ENCODE measurements around the gene IDI1. TPM values are rescaled to one million over a fixed set of nuclear protein-coding genes. Genes with fewer than 3 reads are reported as not detected.

IDI1 gene
- polyA plus RNA-seq, 1 of the 3 experiments (the other 2 are of a cell fraction), result 15.9 TPM

DNA sequence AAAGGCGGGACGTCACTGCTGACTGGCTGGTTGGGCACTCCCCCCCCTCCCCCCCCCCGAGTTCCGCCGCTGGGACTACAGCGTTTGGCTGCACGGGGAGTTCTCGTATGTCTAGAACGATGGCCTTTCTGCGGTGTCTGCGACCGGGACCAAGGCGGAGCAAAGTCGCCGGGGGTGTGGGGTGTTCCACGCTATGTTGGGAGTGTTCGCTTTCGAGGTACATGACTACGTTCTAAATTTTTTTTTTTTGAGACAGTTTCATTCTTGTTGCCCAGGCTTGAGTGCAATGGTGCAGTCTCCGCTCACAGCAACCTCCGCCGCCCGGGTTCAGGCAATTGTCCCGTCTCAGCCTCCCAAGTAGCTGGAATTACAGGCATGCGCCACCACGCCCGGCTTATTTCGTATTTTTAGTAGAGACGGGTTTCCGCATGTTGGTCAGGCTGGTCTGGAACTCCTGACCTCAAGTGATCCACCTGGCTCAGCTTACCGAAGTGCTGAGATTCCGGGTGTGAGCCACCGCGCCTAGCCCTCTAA, 573 bp upstream of the IDI1 start (continued):
- no peak for TF ChIP-seq NRF1 (IDR thresholded peaks at IDR 0.05; ENCODE audit: low read depth, low read length)

DNA sequence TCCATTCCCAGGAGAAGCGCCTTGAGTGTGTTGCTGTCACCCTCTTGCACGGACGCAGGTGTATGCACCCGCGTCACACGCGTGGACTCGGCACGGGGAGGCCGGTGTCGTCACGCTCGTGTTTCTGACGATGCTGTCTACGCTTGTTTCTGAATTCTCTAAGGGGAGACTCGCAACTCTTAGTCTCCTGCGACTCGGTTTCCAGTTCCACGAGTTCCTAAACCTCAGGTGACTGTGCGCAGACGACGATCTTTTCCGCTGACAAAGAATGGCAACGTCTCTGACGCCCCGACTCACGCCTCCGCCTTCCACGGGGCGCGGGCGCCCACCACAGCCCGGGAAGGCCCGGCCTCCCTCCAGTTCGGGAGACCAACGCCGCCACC, 579 bp downstream of the IDI1 start:
- Histone ChIP-seq H3F3A (replicated peaks; ENCODE audit: insufficient read depth) (peaks cover 14% of the 10 kb centered on the region), H3K9ac (peak overlapping the region; percentile 97), H3K9me3 (no peaks in the 10 kb centered on the region), H2AFZ (ENCODE audit: low read depth) (peak overlapping the region; percentile 79; the same call in 1 of the 2 replicates), H4K20me1 (ENCODE audit: insufficient read depth) (peaks cover 16% of the 10 kb centered on the region), H3K36me3 (replicated peaks in 1 of 2; ENCODE audit: control insufficient read depth in 1 of 2, insufficient read depth in 2 of 2, low read length in 1 of 2) (peaks cover 23% of the 10 kb centered on the region in 2 experiments), H3K27me3 (ENCODE audit: insufficient read depth) (no peaks in the 10 kb centered on the region), H3K4me3 (ENCODE audit: low read depth in 2 of 2, low read length in 1 of 2) (peak overlapping the region; percentile 90 to 92), H3K27ac (ENCODE audit: low read depth in 2 of 2, low read length in 1 of 2) (peak overlapping the region; percentile 99), H3K4me1 (ENCODE audit: control insufficient read depth in 1 of 2, insufficient read depth in 2 of 2, low read depth in 1 of 2, low read length in 1 of 2) (peaks cover 10 to 18% of the 10 kb centered on the region in 2 experiments; a peak in 3 of 4 replicates), H3K9me2 (no peaks in the 10 kb centered on the region), H3K79me2 (ENCODE audit: insufficient read depth) (peaks cover 78% of the 10 kb centered on the region), H3K4me2 (peak overlapping the region; percentile 77)
- ChIA-PET POLR2A (interaction anchor here (0.8 to 1.6 kb wide), 5 partner anchors 11 to 156 kb away, joined by 3 to 7 read pairs (median 5); partner anchors contain the start of genes GTPBP4 and LARP4B), CTCF (interaction anchor here (0.7 to 1.5 kb wide), 2 partner anchors 11 to 55 kb away, joined by 3 read pairs; no protein-coding TSS in a partner anchor)
- peak; percentile 32 for DNase-seq
- TF ChIP-seq FOXJ3 (CRISPR knock-in tag; IDR thresholded peaks at IDR 0.05) (no peak), SIN3A (IDR thresholded peaks at IDR 0.05; ENCODE audit: borderline replicate concordance, low read depth, low read length) (peak; percentile 34; the same call in 1 of the 2 replicates), RAD21 (IDR thresholded peaks at IDR 0.05; ENCODE audit: low read length) (peak; percentile 15), ELF1 (IDR thresholded peaks at IDR 0.05) (no peak)
- 1% methylated on average over 28 of the region's 37 CpGs for WGBS (ENCODE audit: low lambda C conversion rate)

DNA sequence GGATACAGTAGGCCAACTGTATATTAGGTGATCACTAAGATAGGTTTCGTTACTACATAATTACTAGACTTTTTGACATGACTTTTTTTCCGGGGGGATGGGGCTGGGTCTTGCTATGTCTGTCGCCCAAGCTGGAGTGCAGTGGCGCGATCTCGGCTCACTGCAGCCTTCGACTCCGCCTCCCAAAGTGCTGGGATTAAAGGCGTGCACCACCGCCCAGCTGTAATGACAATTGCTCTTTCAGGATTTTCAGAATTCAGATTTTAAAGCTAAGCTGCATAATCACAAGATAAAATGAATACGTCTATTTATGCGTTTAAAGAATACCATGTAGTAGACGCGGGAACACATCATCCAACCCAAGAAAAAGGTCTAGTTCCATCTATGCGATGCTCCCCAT, 982 bp downstream of the IDI1 start:
- peaks cover 78% of the 10 kb centered on the region for H3K79me2 ChIP-seq (ENCODE audit: insufficient read depth)
- TF ChIP-seq, protein P1, sequence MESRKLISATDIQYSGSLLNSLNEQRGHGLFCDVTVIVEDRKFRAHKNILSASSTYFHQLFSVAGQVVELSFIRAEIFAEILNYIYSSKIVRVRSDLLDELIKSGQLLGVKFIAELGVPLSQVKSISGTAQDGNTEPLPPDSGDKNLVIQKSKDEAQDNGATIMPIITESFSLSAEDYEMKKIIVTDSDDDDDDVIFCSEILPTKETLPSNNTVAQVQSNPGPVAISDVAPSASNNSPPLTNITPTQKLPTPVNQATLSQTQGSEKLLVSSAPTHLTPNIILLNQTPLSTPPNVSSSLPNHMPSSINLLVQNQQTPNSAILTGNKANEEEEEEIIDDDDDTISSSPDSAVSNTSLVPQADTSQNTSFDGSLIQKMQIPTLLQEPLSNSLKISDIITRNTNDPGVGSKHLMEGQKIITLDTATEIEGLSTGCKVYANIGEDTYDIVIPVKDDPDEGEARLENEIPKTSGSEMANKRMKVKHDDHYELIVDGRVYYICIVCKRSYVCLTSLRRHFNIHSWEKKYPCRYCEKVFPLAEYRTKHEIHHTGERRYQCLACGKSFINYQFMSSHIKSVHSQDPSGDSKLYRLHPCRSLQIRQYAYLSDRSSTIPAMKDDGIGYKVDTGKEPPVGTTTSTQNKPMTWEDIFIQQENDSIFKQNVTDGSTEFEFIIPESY (IDR thresholded peaks at IDR 0.05; ENCODE audit: borderline replicate concordance, low read depth), result no peak
- peak; percentile 6; the same call in 1 of the 2 replicates for TF ChIP-seq MXI1 (IDR thresholded peaks at IDR 0.05; ENCODE audit: low read depth, low read length)
- H3K4me2 ChIP-seq, result peak overlapping the region; percentile 77
- H3K27me3 ChIP-seq (ENCODE audit: insufficient read depth), result no peaks in the 10 kb centered on the region
- peaks cover 23 to 27% of the 10 kb centered on the region in 2 experiments for H3K36me3 ChIP-seq (replicated peaks in 1 of 2; ENCODE audit: control insufficient read depth in 1 of 2, insufficient read depth in 2 of 2, low read length in 1 of 2)
- H3K4me3 ChIP-seq (ENCODE audit: low read depth in 2 of 2, low read length in 1 of 2), result peak overlapping the region; percentile 90 to 92
- ChIA-PET CTCF (interaction anchor here (1.5 kb wide), 1 partner anchor 10 kb away, joined by 3 read pairs; no protein-coding TSS in a partner anchor), POLR2A (interaction anchor here (1.4 kb wide), 1 partner anchor 60 kb away, joined by 5 read pairs; the partner anchor contains the start of gene GTPBP4)
- no peak overlapping the region for H2AFZ ChIP-seq (ENCODE audit: low read depth)
- DNase-seq, result no peak
- 6% methylated on average over 15 of the region's 15 CpGs for WGBS (ENCODE audit: low lambda C conversion rate)
- H3K4me1 ChIP-seq (ENCODE audit: control insufficient read depth in 1 of 2, insufficient read depth in 2 of 2, low read depth in 1 of 2, low read length in 1 of 2), result peaks cover 10 to 18% of the 10 kb centered on the region in 2 experiments; a peak in 3 of 4 replicates
- peak overlapping the region; percentile 99; a peak in 3 of 4 replicates for H3K27ac ChIP-seq (ENCODE audit: low read depth in 2 of 2, low read length in 1 of 2)
- peak overlapping the region; percentile 97; the same call in 1 of the 2 replicates for H3K9ac ChIP-seq
- no peaks in the 10 kb centered on the region for H3K9me2 ChIP-seq
- peaks cover 15% of the 10 kb centered on the region for H3F3A ChIP-seq (replicated peaks; ENCODE audit: insufficient read depth)
- peaks cover 16% of the 10 kb centered on the region for H4K20me1 ChIP-seq (ENCODE audit: insufficient read depth)
- H3K9me3 ChIP-seq, result no peaks in the 10 kb centered on the region
